Endometrium (tissue), 2 donors: ENCODE measurements around the gene SUFU.
"Not testable (repeated sequence)": the region's sequence is repeated elsewhere in the genome, so short reads cannot be mapped to it uniquely, and the experiment has no call there.

ENCODE experiments used
- FAIRE-seq: peaks from 2 replicates; lab custom pipeline; 2012; peaks lifted over from hg19 to GRCh38; lab: Jason Lieb, UNC
- donor health status: control.
- donor health status: control.

Gene SUFU

GRCh38 chr10:102503264-102504178 lies at the start of gene SUFU:
SUFU (plus strand) TSS chr10:102503972; CDS start chr10:102504153, 181 bp downstream.
- FAIRE-seq, result peak; percentile 77

- FAIRE-seq, result not testable (repeated sequence)
These were observed 48.9 kb upstream of the SUFU start for GRCh38 chr10:102454662-102455487.

GRCh38 chr10:102455893-102456471 lies 47.8 kb upstream of the SUFU start:
- no peak for FAIRE-seq

- FAIRE-seq, result no peak
These were observed 46.1 kb upstream of the SUFU start for GRCh38 chr10:102457591-102458150.

GRCh38 chr10:102458656-102459055 lies 45.1 kb upstream of the SUFU start:
- FAIRE-seq, result no peak

- FAIRE-seq, result no peak
These were observed 43.0 kb upstream of the SUFU start for GRCh38 chr10:102460836-102461186.

- no peak for FAIRE-seq
These were observed 42.4 kb upstream of the SUFU start for GRCh38 chr10:102461187-102462054.

- no peak for FAIRE-seq
These were observed 41.2 kb upstream of the SUFU start for GRCh38 chr10:102462512-102463054.

- FAIRE-seq, result no peak
These were observed 39.8 kb upstream of the SUFU start for GRCh38 chr10:102463983-102464382.

- no peak for FAIRE-seq
These were observed 38.3 kb upstream of the SUFU start for GRCh38 chr10:102465466-102465865.

GRCh38 chr10:102467318-102467717 lies 36.5 kb upstream of the SUFU start:
- no peak for FAIRE-seq

- no peak for FAIRE-seq
These were observed 35.8 kb upstream of the SUFU start for GRCh38 chr10:102467971-102468438.

- FAIRE-seq, result no peak
These were observed 35.1 kb upstream of the SUFU start for GRCh38 chr10:102468683-102469082.

GRCh38 chr10:102470579-102471546 lies 32.9 kb upstream of the SUFU start:
- no peak for FAIRE-seq

GRCh38 chr10:102473445-102474331 lies 30.1 kb upstream of the SUFU start:
- no peak for FAIRE-seq

GRCh38 chr10:102475451-102476040 lies 28.2 kb upstream of the SUFU start:
- FAIRE-seq, result no peak

GRCh38 chr10:102476466-102477141 lies 27.2 kb upstream of the SUFU start:
- no peak for FAIRE-seq

GRCh38 chr10:102479651-102480050 lies 24.1 kb upstream of the SUFU start:
- FAIRE-seq, result no peak
